ENCODE results near the gene ST8SIA5.

The ST8SIA5 gene

DNA sequence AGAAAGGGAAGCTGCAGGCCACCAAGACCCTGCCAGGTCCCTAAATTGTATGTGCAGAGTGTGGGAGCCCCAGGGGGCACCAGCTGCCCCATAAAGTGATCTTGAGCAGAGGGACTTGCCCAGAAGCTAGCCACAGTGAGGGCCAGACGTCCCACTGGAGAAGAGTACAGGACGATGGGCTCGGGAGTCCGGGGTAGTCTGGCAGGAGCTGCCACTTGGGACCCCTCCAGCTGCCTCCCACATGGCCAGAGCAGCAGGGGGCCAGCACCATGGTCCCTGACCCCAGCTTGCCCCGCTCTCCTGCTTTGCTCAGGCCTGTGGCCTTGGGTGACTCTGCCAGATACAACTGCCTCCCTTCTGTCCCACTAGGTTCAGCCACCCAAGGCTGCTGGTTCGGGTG lies 88.2 kb downstream of the ST8SIA5 start:
- no peak for DNase-seq (ENCODE audit: low spot score)

DNA sequence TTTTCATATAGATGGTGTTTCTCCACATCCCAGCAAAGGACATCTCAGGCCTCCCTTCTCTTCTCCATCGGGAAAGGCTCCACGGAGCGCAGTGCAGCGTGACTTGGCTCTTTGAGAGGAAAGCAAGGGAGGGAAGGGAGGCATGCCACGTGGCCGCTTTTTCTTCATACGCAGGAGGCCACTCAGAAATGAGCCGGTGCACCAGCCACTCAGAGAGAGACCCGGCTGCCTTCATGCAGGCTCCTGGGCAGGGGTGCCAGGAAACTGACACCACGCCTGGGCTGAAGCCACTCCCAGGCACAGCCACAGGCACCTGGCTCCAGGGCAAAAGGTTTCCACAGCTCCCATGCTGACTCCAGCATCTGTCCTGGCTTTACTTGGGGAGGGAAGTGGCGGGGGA lies 88.7 kb downstream of the ST8SIA5 start:
- DNase-seq (ENCODE audit: low spot score): no peak

- DNase-seq (ENCODE audit: low spot score): no peak
Observed at GRCh38 chr18:46663539-46663938, 93.3 kb downstream of the ST8SIA5 start.

DNA sequence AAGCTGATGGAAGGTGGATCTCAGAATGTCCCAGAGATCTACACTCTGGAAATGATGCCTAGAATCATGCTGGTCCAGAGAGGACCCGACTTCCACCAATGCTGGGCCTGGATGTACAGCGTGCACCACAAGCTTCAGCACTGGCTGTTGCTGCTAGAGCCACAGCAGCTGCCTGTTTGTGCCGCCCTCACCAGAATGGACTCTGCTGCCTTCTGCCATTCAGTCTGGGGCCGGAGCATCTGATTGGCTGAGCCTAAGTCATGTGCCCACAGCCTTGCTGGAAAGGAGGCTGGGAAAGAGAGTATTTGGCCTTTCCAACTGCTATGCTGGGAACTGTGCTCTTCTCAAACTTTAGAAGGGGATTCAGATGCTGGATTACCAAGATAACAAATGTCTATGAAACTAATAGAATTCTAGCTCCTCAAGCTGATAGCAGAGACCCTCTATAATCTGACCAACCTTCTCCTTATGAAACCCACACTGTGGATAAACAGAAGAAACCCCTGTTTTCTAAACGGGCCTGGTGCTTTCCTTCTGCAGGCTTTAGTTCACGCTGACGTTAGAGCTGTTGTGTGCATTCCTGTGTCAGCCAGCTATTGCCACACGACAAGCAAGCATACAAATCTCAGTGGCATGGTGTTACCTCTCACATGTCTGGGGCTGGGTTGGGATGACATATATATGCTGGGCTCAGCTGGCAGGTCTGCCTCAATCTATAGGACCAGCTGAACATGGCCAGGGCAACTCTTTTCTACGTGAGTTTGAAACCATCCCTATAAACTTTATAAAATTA lies 95.7 kb downstream of the ST8SIA5 start:
- DNase-seq (ENCODE audit: low spot score): no peak

- DNase-seq (ENCODE audit: low spot score): no peak
Observed at GRCh38 chr18:46659484-46659883, 97.4 kb downstream of the ST8SIA5 start.

GRCh38 chr18:46657115-46657955 lies 99.5 kb downstream of the ST8SIA5 start, which contains the start of gene LOXHD1:
TSS of gene LOXHD1 (minus strand) at chr18:46657220. CDS start at chr18:46657033, 187 bp downstream.
- DNase-seq (ENCODE audit: low spot score): no peak

DNA sequence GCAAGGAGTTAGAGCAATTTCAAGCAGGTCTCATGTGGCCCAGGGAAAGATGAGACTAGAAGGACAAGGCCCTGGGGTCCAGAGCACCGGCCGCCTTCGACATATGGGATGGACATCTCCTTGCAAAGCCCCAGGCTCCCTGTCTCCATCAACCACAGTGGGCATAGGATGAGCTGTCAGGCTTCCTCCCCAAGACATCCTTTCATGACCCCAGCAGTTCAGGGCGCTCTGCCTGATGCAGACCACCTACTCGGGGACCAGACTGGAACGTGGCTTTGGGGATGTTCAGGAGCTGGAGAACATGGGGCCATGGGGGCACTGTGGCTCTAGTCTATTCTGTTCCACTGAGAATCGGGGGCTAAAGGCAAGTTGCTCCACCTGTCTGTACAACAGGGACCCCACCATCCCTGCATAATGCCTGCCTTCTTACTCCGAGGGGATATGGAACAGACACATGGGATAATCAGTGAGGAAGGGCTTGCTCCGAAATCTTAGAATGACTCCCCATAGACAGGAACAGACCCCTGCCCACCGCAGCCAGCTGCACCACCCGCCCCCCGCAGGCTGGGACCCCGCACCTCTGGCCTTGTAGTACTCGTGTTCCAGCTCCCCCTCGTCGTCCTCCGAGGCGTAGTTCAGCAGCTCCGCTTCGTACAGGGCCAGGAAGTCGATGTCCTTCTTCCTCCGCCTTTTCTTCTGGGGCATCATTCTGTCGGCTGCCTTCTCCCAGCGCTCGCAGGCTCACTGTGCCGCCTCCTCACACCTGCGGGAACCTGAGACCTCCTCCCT lies 100.3 kb downstream of the ST8SIA5 start:
- no peak for DNase-seq (ENCODE audit: low spot score)

DNA sequence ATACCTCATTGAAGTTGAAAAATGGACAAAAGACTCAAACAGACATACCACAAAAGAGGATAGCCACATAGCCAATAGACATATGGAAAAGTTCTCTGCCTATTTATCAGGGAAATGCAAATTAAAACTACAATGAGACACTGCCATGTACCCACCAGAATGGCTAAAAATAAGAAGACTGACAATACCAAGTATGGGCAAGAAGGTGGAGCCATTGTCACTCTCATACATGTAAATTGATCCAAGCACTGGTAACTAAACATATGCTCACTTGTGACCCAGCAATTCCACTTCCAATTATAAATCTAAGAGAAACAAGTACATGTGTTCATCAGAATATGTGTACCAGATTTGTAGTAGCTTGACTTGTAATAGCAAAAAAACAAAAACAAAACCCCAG lies 104.5 kb downstream of the ST8SIA5 start:
- DNase-seq (ENCODE audit: low spot score): no peak

GRCh38 chr18:46650681-46651080 lies 106.2 kb downstream of the ST8SIA5 start:
- no peak for DNase-seq (ENCODE audit: low spot score)

DNA sequence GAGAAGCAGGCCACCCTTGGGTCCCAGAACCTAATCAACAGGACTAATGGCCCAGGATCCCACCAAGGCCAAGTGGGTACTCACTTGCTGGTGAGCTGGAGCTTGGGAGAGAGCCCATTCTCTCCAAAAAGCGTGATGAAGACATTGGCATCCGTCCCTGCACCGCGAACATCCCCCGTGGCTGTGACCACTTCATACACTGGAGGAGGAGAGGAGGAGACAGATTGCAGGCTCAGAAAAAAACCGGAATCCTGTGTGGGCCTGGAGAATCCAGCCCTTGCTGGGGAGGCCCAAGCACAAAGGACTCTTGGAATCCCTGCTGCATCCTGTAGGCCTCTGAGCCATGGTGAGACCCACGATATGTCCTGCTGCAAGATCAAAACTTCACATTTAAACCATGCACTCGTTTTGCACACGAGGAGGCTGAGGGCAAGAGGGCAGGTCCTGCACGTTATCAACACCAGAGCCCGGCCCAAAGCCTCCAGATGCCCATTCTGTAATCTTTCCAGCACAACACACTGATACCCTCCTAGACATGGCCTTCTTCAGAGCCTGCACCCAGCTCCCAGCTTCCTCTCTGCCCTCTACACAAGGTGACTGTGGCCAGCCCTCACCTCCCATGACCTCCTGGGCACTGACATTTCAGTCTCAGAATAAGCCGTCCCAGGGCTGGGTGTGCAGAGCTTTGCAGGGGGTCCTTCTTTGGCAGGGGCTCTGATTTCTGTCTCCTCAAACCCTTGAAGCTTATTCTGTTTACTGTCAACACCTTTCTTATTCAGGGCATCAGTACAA lies 107.6 kb downstream of the ST8SIA5 start:
- no peak for DNase-seq (ENCODE audit: low spot score)

- no peak for DNase-seq (ENCODE audit: low spot score)
Observed at GRCh38 chr18:46646468-46646867, 110.4 kb downstream of the ST8SIA5 start.

GRCh38 chr18:46642561-46642960 lies 114.3 kb downstream of the ST8SIA5 start:
- no peak for DNase-seq (ENCODE audit: low spot score)

- no peak for DNase-seq (ENCODE audit: low spot score)
Observed at GRCh38 chr18:46641917-46642316, 114.9 kb downstream of the ST8SIA5 start.

DNA sequence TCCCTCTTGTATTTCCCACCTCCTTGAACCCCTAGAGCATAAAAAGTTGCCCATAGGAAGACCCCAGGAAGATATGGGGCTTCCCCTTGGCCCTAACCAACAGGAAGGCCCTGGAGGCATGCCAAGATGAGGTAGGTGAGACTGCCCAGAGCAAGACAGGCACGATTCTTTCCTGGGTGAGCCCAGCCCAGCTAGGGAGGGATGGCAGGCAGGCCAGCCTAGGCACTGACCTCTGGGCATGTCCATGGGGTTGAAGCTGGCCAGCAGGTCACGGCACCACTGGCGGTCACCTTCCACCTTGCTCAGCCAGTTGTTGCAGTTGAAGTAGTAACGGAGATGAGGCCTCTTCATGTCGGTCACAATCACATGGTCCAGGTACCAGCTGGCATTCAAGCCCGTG lies 117.5 kb downstream of the ST8SIA5 start:
- DNase-seq (ENCODE audit: low spot score): no peak

GRCh38 chr18:46636040-46636630 lies 120.7 kb downstream of the ST8SIA5 start:
- DNase-seq (ENCODE audit: low spot score): no peak

- no peak for DNase-seq (ENCODE audit: low spot score)
Observed at GRCh38 chr18:46632401-46633071, 124.3 kb downstream of the ST8SIA5 start.

DNA sequence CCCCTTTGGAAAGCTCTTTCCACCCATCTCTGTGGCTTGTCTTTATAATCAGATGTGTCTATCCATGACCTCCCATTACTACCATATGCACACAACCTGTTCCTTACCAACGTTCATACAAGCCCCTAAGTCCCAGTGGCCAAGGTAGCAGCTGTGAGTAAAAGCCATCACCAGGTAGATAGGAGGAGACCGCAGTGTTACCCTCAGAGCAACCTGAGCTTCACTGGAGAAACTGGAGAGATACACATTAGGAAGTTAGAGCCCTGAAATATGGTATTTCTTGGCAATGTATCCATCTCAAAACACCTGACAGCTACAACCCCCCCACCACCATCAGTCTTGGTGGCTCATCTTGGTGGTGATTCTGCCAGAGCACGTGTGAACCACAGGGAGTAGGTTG lies 125.9 kb downstream of the ST8SIA5 start:
- DNase-seq (ENCODE audit: low spot score): no peak

- DNase-seq (ENCODE audit: low spot score): no peak
Observed at GRCh38 chr18:46630160-46630559, 126.7 kb downstream of the ST8SIA5 start.

GRCh38 chr18:46629361-46629760 lies 127.5 kb downstream of the ST8SIA5 start:
- no peak for DNase-seq (ENCODE audit: low spot score)

GRCh38 chr18:46628206-46628605 lies 128.6 kb downstream of the ST8SIA5 start:
- DNase-seq (ENCODE audit: low spot score): no peak

GRCh38 chr18:46627136-46627535 lies 129.7 kb downstream of the ST8SIA5 start:
- no peak for DNase-seq (ENCODE audit: low spot score)
